Right lobe of liver (tissue), 6 donors: ENCODE measurements around the gene PDCD2. TPM values are rescaled to one million over a fixed set of nuclear protein-coding genes. Genes with fewer than 3 reads are reported as not detected.
"Not testable (repeated sequence)": the region's sequence is repeated elsewhere in the genome, so short reads cannot be mapped to it uniquely, and the experiment has no call there.

Experiments used
- ATAC-seq, 4 donors: fragments of 200-7000 bp; cut with Tn5 transposase; one replicate each; pipeline ENCODE4 v1.9.1; 2020; ENCODE audit warnings: mild to moderate bottlenecking in 4 of 4, moderate library complexity in 4 of 4
- DNase-seq, 3 donors: peaks; one replicate each; pipeline ENCODE4 v3.0.0-alpha.2; 2020
- H3K27ac ChIP-seq, 3 donors: fragments of 200-600 bp; one replicate each; pipeline ENCODE4 v1.8.0; 2022
- H3K27me3 ChIP-seq, 2 donors: fragments of 200-600 bp; one replicate each; pipeline ENCODE4 v1.8.0; 2022
- H3K36me3 ChIP-seq, 4 donors: fragments of 200-600 bp; sonication (generic) in 1 of 4; one replicate each; pipeline versions ENCODE4 v1.5.1 to v1.8.0; 2017 to 2022; ENCODE audit warnings: control low read depth in 1 of 4
- H3K4me1 ChIP-seq, 4 donors: fragments of 200-600 bp; sonication (generic) in 1 of 4; one replicate each; pipeline versions ENCODE4 v1.5.1 to v1.8.0; 2017 to 2022; ENCODE audit warnings: control low read depth in 1 of 4
- H3K4me3 ChIP-seq, 3 donors: fragments of 200-600 bp; one replicate each; pipeline ENCODE4 v1.8.0; 2022
- H3K9me3 ChIP-seq, 4 donors: fragments of 200-600 bp; sonication (generic) in 1 of 4; one replicate each; pipeline versions ENCODE4 v1.5.1 to v1.8.0; 2017 to 2022; ENCODE audit warnings: control low read depth in 1 of 4
- CTCF ChIP-seq, 4 donors: fragments of 200-600 bp in 3 of 4; fragments of 450-650 bp in 1 of 4; IDR thresholded peaks; one replicate each; pipeline versions ENCODE4 v1.5.1 to v1.8.0; 2016 to 2022; ENCODE audit warnings: antibody characterized with exemption in 4 of 4, mild to moderate bottlenecking in 2 of 4
- POLR2A ChIP-seq: fragments of 450-650 bp; IDR thresholded peaks from one replicate; pipeline ENCODE4 v1.6.1; 2017; ENCODE audit warnings: antibody characterized with exemption, mild to moderate bottlenecking
- WGBS: methylation state at CpG from one replicate; pipeline ENCODE4 v1.1.6; 2018; ENCODE audit warnings: low coverage, low lambda C conversion rate; ENCODE audit not compliant: insufficient coverage; ENCODE audit errors: missing lambda C conversion rate; 5-methylcytosine and 5-hydroxymethylcytosine counted together
- intact Hi-C, 2 donors: fragments of 100-400 bp; cut with DNase I; formaldehyde crosslinking; loops; one replicate each; pipeline versions ENCODE4 v1.11.2 to v1.14.1; 2022
- total RNA-seq, 6 experiments: library from RNA; depleted of rRNA in 2 of 6; stranded (reverse); fragments of >200 nt in 2 of 6; fragmentation: NEBNext Ultra II Directional in 3 of 6; extraction: Animal tissue kit (Norgen Biotek cat#: 25700) in 3 of 6; gene quantifications; one replicate each; pipeline versions ENCODE4 v1.1.0 to v1.2.4, GENCODE V29; 2016 to 2023
- donor health status: DM: no; HTN: yes; CAD: no.
- donor health status: DM: no; HTN: no; CAD: no.
- donor health status: DM: no; HTN: no; CAD: no.
- donor health status: DM: no; HTN: yes; CAD: no.
- donor health status: DM: no; HTN: yes; CAD: no.

Gene PDCD2
- total RNA-seq, 6 experiments from 2014 or later, result 22.3 to 57.8 (median 24.0) TPM

GRCh38 chr6:170532867-170533488 lies 51.5 kb downstream of the PDCD2 start:
- Histone ChIP-seq H3K4me1 (peaks cover 0 to 14% (median 6%) of the 10 kb centered on the region in 4 donors), H3K27ac (no peak overlapping the region), H3K9me3 (no peaks in the 10 kb centered on the region), H3K4me3 (no peak overlapping the region), H3K27me3 (no peaks in the 10 kb centered on the region), H3K36me3 (peaks cover 4 to 50% (median 27%) of the 10 kb centered on the region in 4 donors)
- TF ChIP-seq POLR2A (no peak), CTCF (IDR thresholded peaks at IDR 0.05) (no peak)
- WGBS, result 94% methylated on average over 4 of the region's 7 CpGs
- intact Hi-C loops, result no loop called here
- ATAC-seq (no peak), DNase-seq (no peak)

GRCh38 chr6:170529839-170530469 lies 54.5 kb downstream of the PDCD2 start:
- intact Hi-C loops, result loop anchor here in 1 of 2 donors (10.0 kb wide), 1 partner anchor 735 kb away; no protein-coding TSS in a partner anchor
- Histone ChIP-seq H3K27me3 (no peaks in the 10 kb centered on the region), H3K4me3 (no peak overlapping the region), H3K27ac (no peak overlapping the region), H3K9me3 (no peaks in the 10 kb centered on the region), H3K36me3 (peaks cover 0 to 21% (median 11%) of the 10 kb centered on the region in 4 donors), H3K4me1 (peaks cover 0 to 5% (median 2%) of the 10 kb centered on the region in 4 donors)
- ATAC-seq (peak; percentile 99 to 100 (median 99)), DNase-seq (peak; percentile 77 to 87 (median 82))
- WGBS, result 39% methylated on average over 5 of the region's 5 CpGs
- TF ChIP-seq CTCF (IDR thresholded peaks at IDR 0.05), result peak; percentile 77 to 95 (median 92)
- TF ChIP-seq POLR2A, result no peak

- not testable (repeated sequence) for ATAC-seq
- intact Hi-C loops, result loop anchor here in 1 of 2 donors (10.0 kb wide), 1 partner anchor 733 kb away; no protein-coding TSS in a partner anchor
These were observed 56.4 kb downstream of the PDCD2 start for GRCh38 chr6:170527995-170528394.

GRCh38 chr6:170525795-170526194 lies 58.6 kb downstream of the PDCD2 start:
- intact Hi-C loops, result loop anchor here in 1 of 2 donors (10.0 kb wide), 1 partner anchor 731 kb away; no protein-coding TSS in a partner anchor
- Histone ChIP-seq H3K36me3 (no peaks in the 10 kb centered on the region), H3K27me3 (no peaks in the 10 kb centered on the region), H3K4me3 (no peak overlapping the region), H3K9me3 (no peaks in the 10 kb centered on the region), H3K4me1 (no peaks in the 10 kb centered on the region), H3K27ac (no peak overlapping the region)
- DNase-seq, result no peak
- 69% methylated on average over 7 of the region's 7 CpGs for WGBS
- TF ChIP-seq POLR2A (no peak), CTCF (IDR thresholded peaks at IDR 0.05) (no peak)
- ATAC-seq, result no peak

More at GRCh38 chr6:170527995-170528394, 56.4 kb downstream of the PDCD2 start:
- WGBS, result 77% methylated on average over 5 of the region's 5 CpGs
- not testable (repeated sequence) for H3K4me1 ChIP-seq, H3K9me3 ChIP-seq, H3K4me3 ChIP-seq, H3K27ac ChIP-seq, DNase-seq, H3K36me3 ChIP-seq, H3K27me3 ChIP-seq

Other genes starting within 250 kb of the PDCD2 start
- gene PSMB1, start 31.3 kb downstream of the PDCD2 start, total RNA-seq, result 100 to 1,000 TPM in 5 of 6 experiments, 10 to 100 TPM in 1; 90.3 to 164 (median 111) TPM
- 1 to 10 TPM; 5.3 to 9.1 (median 5.9) TPM for gene TBP, start 30.3 kb downstream of the PDCD2 start, total RNA-seq